ENCODE data around the gene FSIP1.
A peak's percentile ranks its signal among the peaks of the same experiment; 100 is the strongest.
"Not testable (repeated sequence)": the region's sequence is repeated elsewhere in the genome, so short reads cannot be mapped to it uniquely, and the experiment has no call there.

FSIP1 gene

DNA sequence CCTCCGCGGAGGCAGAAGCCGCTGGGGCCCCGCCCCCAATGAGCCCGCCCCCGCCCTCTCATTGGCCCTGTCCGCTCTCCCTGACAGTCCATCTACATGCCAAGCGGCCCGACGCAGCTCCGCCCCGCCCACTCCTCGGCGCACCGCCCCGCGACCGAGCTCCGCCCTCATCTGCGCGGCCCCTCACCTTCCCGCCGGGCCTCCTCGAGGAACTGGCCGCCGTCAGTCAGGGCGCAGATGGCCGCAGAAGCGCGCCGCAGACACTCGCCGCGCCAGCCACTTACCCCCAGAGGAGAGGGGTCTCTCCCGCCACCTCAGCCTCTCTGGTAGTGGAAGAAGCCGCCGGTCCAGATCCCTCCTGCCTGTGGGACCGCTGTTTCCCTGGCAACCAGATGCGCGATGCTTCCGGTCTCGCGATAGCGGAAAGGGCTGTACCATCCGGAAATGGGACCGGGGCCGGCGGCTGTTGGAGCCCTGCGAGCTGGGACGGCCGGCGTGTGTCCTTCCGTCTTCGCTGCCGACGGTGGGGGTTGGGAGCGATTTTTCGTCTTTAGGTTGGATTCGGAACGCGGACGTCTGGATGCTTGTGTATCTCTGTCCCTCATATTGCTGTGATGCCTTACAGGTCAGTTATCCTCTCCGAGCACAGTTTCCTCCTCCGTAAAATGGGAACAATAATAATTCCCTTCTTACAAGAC is at the start of gene FSIP1:
Gene FSIP1 (minus strand): TSS at position 401 of the 698 bp plus-strand sequence. CDS start 6,317 bp downstream, outside the sequence.
- DNase-seq (ENCODE audit: low read depth in 2 of 2, low spot score in 1 of 2), result peak; percentile 88 to 91

DNA sequence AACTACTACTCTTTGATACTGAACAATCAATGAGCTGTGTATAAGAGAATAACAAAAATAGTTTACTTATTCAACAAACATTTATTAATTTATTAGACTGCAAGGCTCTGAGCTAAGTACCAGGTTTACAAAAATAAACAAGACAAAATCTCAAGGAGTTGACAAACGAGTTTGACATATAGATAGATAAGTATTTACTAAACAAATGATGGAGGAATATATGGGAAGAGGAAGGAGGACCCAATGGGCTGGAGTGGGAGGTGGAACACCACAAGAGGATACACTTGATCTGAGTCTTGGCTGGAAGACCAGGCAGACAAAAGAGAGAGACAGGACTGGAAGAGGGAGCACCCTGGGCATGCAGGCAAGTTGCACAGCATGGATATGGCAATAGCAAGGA is 47.5 kb upstream of the FSIP1 start:
- no peak for DNase-seq (ENCODE audit: low read depth in 2 of 2, low spot score in 1 of 2)

DNA sequence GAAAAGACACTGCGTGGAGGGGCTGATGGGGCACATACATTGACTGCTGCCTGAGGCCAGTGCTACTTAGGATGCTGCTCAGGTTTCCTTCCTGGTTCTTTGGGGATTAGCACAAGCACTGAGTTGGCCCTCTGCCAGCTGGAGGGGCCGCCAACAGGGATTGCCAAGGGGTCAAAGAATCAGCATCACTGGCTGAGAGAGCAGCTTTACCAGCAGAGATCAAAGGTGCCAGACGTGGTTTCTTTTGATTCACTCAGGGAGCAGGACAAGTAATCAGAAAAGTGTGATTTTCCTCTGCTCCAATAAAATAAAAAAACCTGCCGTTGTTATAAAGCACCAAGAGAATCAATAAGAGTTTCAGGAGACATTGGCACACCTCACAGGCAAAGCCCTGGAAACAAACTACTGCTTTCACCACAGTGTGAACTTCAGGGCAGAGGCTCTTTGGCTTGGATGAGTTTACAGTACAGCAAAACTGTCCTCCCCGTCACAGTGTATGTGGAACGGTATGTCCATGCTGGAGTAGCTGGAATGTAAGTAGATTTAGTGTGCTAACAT is 45.8 kb upstream of the FSIP1 start:
- DNase-seq (ENCODE audit: low read depth in 2 of 2, low spot score in 1 of 2), result no peak

DNA sequence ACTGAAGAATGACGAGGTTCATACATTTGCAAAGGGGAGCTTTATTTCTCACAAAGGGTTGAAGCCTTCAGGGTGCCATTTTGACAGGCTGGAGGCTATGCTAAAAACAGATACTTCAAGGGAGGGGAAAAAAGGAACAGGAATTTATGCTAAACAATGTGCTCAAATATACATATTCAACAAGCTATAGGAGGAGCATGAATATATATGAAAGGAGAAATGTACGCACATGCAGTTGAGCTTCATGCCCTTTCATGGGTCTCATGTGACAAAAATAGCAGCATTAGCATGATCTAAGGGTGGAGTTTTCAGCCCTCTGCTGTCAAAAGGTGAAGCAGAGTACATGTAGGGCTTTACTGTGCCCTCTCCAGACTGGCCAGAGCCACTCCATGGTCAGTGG is 44.3 kb upstream of the FSIP1 start:
- DNase-seq (ENCODE audit: low read depth in 2 of 2, low spot score in 1 of 2), result no peak

DNA sequence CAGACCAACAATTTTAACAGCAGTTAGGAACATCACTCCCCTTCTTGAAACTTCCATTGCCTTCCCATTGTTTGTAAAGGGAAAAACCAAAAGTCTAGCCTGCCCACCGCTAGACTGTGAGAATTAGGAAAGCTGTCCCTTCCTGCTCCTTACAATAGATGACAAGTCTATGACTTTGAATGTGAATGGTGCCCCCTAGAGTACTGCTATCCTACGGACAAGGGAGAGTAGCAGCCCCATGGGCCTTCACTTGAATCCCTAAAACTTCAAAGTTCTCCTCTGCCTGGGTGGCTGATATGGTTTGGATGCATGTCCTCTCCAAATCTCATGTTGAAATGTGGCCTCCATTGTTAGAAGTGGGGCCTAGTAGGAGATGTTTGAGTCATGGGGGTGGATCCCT is 41.0 kb upstream of the FSIP1 start:
- no peak for DNase-seq (ENCODE audit: low read depth in 2 of 2, low spot score in 1 of 2)

DNA sequence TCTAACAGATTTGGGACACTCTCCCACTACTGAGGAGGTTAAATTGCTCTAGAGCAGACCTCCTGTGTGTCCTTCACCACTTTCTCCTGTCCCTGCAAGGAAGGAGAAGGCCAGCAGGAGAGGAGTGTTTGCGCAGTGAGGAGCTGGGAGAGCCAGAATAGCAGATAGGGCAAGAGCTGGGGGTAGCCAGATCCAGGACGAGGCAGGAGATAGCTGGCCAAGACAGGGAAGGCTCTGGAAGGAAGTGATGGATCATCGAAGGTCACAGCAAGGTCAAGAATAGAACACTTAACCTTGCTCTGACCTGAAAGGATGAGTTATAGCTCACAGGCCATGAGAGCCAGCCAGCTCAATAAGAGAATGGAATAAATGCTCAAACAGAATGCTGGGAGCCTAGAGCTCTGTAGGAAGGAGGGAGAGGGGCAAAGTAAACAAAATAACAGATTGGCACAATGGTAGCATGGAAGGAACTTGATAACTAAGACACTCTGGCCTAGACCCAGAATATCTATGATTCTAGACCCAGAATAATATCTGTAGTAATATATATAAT is 37.5 kb upstream of the FSIP1 start:
- DNase-seq (ENCODE audit: low read depth in 2 of 2, low spot score in 1 of 2), result no peak

DNA sequence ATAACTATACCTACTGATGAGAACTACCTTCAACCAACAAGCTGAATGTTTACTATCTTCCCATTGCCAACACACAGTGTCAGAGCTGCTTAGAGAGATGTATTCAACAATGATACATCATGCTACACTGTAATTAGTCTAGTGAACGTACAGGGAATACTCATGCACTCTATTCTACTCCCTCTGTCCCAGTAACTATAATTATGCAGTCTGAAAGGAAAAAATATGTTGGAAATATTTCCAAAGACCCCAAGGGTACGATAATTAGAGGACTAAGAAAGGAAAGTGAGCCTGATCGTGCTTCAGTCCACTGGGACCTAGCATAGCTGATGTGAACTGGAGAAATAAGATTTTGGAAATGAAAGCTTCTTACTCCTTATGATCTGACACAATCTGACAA is 36.9 kb upstream of the FSIP1 start:
- no peak for DNase-seq (ENCODE audit: low read depth in 2 of 2, low spot score in 1 of 2)

DNA sequence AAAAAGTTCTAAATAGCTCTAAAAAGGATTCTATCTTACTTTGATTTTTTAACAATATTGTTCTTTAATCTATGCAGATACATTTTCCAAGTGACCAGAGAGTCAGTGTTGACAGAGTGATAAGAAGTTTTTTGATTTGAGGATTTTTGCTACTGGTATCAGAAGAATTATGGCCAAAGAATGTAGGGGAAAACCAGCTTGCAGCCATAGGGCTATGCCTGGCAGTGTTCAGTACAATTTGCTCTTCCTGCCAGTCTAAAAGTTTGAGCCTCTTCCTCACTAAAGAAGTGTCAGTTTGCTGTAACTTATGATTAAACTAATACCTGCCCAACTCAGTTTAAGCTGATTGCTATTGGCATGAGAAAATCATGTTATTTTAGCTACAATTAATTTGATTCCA is 35.3 kb upstream of the FSIP1 start:
- DNase-seq (ENCODE audit: low read depth in 2 of 2, low spot score in 1 of 2), result no peak

DNA sequence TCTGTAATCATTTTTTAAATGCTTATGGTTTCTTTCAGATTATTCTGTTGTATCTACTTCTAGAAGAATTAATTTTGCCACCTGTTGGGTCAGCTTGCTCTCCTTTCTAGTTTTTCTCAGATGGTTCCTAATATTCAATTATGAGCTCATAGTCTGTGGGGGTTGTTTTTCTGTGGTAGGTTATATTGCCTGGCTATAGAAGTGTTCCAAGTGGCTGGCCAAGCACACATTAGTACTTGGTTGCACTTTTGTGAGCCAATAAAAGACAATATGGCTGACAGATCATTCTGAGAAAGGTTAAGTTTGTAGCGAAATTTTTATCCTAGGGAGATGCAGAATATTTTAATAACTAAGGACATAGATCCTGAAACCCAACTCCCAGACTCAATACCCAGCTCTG is 31.8 kb upstream of the FSIP1 start:
- DNase-seq (ENCODE audit: low read depth in 2 of 2, low spot score in 1 of 2), result no peak

DNA sequence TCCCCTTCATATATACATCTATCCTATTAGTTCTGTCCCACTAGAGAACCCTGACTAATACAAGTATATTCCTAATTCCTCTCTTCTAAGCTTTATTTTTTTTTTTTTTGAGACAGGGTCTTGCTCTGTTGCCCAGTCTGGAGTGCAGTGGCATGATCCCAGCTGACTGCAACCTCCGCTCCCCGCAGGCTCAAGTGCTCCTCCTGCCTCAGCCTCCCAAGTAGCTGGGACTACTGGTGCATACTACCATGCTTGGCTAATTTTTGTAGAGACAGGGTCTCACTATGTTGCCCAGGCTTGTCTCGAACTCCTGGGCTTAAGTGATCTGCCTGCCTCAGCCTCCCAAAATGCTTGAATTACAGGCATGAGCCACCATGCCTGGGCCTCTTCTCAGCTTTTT is 30.0 kb upstream of the FSIP1 start:
- not testable (repeated sequence) for DNase-seq (ENCODE audit: low read depth in 2 of 2, low spot score in 1 of 2)

DNA sequence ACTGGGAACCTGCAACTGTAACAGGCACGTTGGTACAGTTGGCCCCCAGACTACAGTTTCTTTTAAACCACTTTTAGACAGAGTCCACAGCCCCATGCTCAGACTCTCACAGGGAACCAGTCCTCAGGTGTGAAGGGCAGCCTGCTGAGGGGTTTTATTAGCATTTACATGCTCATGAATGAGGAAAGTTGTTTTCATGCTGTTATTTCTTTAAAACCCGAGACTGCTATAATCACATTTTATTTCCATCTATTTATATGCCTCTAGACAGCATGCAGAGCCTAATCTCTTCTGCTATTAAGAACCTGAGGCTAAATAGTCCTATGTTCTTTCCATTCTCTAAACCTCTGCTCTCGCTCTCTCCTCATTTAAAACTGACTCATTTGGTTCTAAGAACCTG is 26.3 kb upstream of the FSIP1 start:
- DNase-seq (ENCODE audit: low read depth in 2 of 2, low spot score in 1 of 2), result no peak

DNA sequence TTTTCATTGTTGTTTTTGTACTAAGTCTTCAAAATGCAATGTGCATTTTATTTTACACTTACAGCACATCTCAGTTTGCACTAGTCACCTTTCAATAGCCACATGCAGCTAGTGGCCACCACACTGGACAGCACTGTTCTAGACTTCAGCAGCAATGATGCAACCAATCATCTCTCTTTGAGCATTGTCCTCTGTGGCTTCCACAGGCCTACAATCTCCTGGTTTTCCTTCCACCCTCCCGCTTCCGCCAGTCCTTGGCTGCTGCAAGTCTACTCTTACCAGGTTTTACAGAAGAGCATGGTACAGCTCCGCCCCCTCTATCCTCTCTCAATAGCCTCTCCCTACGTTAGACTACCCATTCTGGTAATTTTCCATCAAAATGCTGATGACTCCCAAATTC is 25.1 kb upstream of the FSIP1 start:
- DNase-seq (ENCODE audit: low read depth in 2 of 2, low spot score in 1 of 2), result no peak

DNA sequence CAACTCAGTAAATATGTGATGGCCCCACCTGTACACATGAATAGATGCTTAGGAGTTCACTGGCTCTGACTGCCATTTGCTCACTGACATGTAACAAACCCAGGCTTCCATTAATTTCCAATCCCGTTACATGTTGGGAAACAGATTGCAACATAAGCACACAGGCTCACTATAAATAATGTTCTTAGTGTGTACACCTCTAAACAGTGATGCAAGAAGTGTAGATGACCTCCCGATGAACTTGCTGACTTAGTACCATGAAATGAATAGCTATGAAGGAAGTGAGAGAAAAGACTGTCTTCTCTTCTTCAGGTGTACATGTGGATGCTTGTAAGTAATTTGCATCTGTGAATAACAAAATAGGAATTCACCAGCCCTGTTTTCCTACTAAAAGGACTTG is 21.4 kb upstream of the FSIP1 start:
- no peak for DNase-seq (ENCODE audit: low read depth in 2 of 2, low spot score in 1 of 2)

DNA sequence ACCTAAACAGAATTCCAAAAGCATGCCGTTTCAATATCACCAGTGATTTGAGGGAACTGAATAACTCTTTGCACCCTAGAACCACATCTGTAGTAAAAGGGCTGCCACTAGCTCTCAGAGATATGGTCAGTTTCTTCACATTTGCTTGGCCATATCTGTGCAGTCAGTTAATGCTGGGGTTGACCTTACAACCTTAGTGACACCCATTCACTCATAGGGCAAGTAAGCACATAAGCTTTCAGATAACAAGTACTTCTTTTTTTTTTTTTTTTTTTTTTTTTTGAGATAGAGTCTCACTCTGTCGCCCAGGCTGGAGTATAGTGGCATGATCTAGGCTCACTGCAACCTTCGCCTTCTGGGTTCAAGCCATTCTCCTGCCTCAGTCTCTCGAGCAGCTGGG is 20.4 kb upstream of the FSIP1 start:
- no peak for DNase-seq (ENCODE audit: low read depth in 2 of 2, low spot score in 1 of 2)

DNA sequence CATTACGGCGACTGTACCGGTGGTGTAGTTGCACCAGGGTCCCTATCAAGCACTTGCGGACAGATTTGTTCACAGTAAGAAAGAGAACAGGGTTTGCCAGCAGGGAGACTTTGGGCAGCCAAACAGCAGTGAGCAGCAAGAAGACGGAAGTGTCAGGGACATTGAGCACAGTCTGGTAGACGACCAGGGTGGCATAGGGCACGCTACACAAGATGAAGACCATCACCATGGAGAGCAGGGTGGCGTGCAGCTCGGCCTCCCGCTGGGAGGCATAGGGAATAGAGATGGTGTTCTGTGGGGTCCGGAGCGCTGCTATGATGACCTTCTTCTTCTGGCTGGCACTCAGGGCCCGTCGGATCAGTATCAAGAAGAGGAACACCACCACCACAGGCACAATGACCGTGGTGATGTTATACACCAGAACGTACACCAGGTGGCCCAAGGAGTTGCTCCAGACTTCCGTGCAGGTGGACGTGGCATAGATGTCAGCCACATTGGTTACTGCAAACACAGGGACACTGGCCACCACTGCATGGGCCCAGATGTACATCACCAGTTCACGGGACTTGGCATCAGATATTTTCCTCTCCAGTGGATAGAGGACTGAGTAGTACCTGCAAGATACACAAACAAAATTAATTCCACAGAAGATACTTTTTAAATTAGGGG is 19.1 kb upstream of the FSIP1 start:
- no peak for DNase-seq (ENCODE audit: low read depth in 2 of 2, low spot score in 1 of 2)

DNA sequence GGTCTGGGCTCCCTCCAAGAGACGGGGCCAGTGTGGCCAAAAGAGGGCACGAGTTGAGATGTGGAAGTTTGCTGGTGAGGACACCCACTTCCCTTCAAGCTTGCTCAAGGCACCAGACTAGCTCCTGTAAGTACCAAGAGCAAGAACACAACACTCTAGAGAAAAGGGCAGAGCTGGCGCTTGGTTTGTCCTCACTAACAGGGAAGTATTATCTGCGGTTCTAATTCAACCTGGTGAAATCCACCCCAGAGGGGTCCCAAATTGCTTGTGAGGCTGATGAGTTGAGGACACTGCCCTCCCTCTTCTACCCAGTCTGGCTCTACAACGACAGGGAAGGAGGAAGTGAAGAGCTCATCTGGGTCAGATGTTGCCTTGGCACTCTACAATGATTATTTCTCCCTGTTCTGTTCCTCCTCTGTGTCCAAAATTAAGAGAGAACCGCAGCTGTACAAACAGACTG is 16.9 kb upstream of the FSIP1 start:
- DNase-seq (ENCODE audit: low read depth in 2 of 2, low spot score in 1 of 2), result no peak

DNA sequence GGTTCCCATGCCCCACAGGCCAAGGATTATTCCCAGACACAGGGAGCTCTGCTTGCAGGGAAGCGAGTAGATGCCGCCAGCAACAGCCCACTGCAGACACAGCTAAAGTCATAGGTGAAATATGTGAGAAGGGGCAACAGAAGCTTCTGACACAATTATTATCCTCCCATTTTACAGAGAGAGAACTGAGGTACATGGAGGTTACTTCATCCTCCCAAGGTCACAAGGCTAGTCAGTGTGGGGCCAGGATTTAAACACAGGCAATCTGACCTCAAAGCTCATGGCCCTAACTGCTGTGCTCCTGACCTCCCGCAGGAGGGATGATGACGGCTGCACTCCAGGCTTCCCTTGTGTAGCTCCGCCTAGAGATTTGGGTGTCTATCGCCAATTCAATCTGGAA is 15.7 kb upstream of the FSIP1 start:
- DNase-seq (ENCODE audit: low read depth in 2 of 2, low spot score in 1 of 2), result no peak

DNA sequence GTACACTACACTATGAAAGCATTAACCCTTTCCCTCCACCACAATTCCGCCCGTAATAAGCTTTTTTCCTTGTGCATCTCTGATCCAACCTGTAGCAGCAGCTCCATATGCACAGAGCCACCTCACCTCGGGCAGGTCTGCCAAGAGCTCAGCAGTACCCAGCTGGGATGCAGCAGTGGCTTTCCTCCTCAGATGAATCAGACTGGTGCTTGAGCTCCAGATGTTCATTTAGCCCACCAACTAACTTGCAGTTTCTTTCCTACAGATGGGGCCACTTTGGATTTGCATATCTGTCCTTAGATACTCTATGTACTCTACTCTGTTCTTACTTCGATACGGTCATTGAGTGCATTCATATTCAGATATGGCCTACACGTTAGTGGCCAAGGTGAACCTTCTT is 14.8 kb upstream of the FSIP1 start:
- DNase-seq (ENCODE audit: low read depth in 2 of 2, low spot score in 1 of 2), result no peak

DNA sequence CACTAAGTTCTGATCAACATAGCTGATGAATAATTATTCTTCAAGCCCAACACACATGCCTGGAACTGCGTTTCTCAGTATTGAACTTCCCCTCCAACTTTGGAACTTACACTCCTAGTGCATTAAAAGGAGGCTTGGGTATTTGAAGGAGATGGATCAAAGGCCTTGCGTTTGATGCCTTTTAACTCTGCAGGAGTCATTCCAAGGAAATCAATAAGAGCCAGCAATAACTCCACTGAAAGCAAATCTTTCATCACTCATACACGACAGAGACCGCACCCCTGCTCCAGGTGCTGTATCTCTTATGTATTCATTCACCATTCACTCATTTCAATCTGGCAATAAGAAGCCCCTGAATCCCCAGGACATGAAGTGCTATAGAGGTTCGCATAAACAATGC is 14.0 kb upstream of the FSIP1 start:
- no peak for DNase-seq (ENCODE audit: low read depth in 2 of 2, low spot score in 1 of 2)

DNA sequence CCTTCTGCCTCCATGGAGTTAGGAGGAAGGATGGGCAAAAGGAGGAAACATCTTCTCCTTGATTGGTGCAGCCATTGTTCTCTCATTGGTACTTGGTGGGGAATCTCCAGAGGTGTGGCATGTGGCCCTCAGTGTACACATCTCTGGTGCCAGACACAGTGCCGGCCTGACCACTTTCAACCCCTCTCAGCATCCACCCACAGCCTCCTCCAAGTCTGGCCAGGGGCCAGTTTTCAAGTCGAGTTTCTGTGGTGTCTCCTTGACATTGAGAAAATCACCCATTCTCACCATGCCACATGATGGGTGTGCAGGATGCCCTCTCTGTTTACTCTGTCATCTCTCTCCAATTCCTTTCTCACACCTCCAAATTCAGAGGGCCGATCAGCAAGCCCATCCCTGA is 12.8 kb upstream of the FSIP1 start:
- DNase-seq (ENCODE audit: low read depth in 2 of 2, low spot score in 1 of 2), result no peak

DNA sequence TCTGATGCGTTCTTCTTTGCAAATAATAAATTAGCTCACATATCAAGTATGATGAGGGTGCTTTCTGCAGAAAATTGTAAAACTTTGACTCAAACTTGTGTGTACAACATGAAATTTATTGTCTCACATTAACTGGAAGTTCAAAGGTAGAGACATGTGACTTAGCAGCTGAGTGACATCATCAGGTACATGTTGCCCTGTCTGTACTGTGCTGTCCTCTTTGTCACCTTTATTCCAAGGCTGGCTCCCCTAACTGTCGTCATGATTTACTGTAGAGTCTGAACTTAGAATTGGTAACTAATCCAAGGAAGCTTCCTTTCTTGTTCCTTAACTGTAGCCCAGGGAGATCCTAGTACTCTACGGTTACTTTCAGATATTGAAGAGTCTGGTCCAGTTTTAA is 12.3 kb upstream of the FSIP1 start:
- DNase-seq (ENCODE audit: low read depth in 2 of 2, low spot score in 1 of 2), result no peak

DNA sequence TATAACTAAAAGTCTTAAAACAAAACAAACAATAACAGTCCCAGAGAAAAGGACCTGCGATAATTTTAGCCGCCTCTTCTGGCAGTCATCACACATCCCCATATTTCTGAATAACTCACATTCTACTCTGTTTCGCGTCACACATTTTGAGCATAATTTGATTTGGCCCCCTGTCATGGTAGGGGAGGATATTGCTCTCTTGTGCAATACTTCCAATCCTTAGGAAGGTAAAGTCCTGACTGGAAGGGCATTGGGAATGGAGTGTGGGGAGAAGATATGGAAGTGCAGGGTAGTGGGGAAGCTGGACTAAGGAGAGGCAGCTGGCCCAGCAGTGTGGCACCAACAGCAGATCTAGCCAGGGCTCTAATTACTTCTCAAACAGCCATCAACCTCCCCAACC is 11.3 kb upstream of the FSIP1 start:
- no peak for DNase-seq (ENCODE audit: low read depth in 2 of 2, low spot score in 1 of 2)

Data from stimulated activated CD8-positive, alpha-beta memory T cell treated with anti-CD3 and anti-CD28 coated beads, Interleukin-4, amount 100 ng/mL, for 1 hour (primary cell).